Activated CD8-positive, alpha-beta memory T cell treated with anti-CD3 and anti-CD28 coated beads, Interleukin-2, amount 10 ng/mL, durations not matched to agents 7 days and 5 days (primary cell): Measurements from ENCODE around the gene TAF4. TPM values are rescaled to one million over a fixed set of nuclear protein-coding genes. Genes with fewer than 3 reads are reported as not detected.

Experiments
- ATAC-seq: fragments of 150-1000 bp; cut with Tn5 transposase; one replicate; pipeline ENCODE4 v1.10.0; 2021; ENCODE audit warnings: moderate library complexity
- CTCF ChIA-PET: fragments of 350-600 bp; sonication (Branson Sonifier 250); formaldehyde crosslinking; loops from one replicate; lab custom pipeline; 2021; ENCODE audit warnings: antibody characterized with exemption; lab: Charles Lee
- DNase-seq: peaks from one replicate; pipeline ENCODE4 v3.0.0-alpha.2; 2020
- H3K27ac Mint-ChIP-seq: one replicate; pipeline ENCODE4 v1.8.0; 2021; ENCODE audit warnings: mild to moderate bottlenecking, mixed read lengths
- H3K27me3 Mint-ChIP-seq: one replicate; pipeline ENCODE4 v1.8.0; 2021; ENCODE audit warnings: mixed read lengths
- H3K36me3 Mint-ChIP-seq: one replicate; pipeline ENCODE4 v1.8.0; 2021; ENCODE audit warnings: mild to moderate bottlenecking, mixed read lengths
- H3K4me1 Mint-ChIP-seq: one replicate; pipeline ENCODE4 v1.8.0; 2021; ENCODE audit warnings: mixed read lengths
- H3K4me3 Mint-ChIP-seq: one replicate; pipeline ENCODE4 v1.8.0; 2021; ENCODE audit warnings: mild to moderate bottlenecking, moderate library complexity, mixed read lengths
- H3K9me3 Mint-ChIP-seq: one replicate; pipeline ENCODE4 v1.8.0; 2022; ENCODE audit warnings: low read depth, mixed read lengths
- total RNA-seq, 2 experiments: library from RNA; stranded (reverse); gene quantifications; one replicate each; pipeline ENCODE4 v1.2.3, GENCODE V29; 2021

TAF4 gene
- total RNA-seq, 2 experiments from 2014 or later, result 21.1 to 24.2 TPM

GRCh38 chr20:61931476-61932198 is 134.0 kb downstream of the TAF4 start:
- Mint-ChIP-seq H3K9me3 (peaks cover 3% of the 10 kb centered on the region), H3K27me3 (no peaks in the 10 kb centered on the region), H3K4me1 (no peaks in the 10 kb centered on the region), H3K27ac (no peak overlapping the region), H3K36me3 (no peaks in the 10 kb centered on the region), H3K4me3 (no peak overlapping the region)
- CTCF ChIA-PET, result no interaction called here
- DNase-seq (no peak), ATAC-seq (no peak)

- DNase-seq (no peak), ATAC-seq (no peak)
- no peaks in the 10 kb centered on the region for H3K27me3 Mint-ChIP-seq
- peaks cover 3% of the 10 kb centered on the region for H3K9me3 Mint-ChIP-seq
- H3K4me3 Mint-ChIP-seq, result no peak overlapping the region
- H3K36me3 Mint-ChIP-seq, result no peaks in the 10 kb centered on the region
- CTCF ChIA-PET, result no interaction called here
- H3K27ac Mint-ChIP-seq, result no peak overlapping the region
- no peaks in the 10 kb centered on the region for H3K4me1 Mint-ChIP-seq
Observed at GRCh38 chr20:61930776-61931475, 134.8 kb downstream of the TAF4 start.

- no peak overlapping the region for H3K27ac Mint-ChIP-seq
- DNase-seq, result no peak
- no peaks in the 10 kb centered on the region for H3K27me3 Mint-ChIP-seq
- CTCF ChIA-PET, result no interaction called here
- H3K4me1 Mint-ChIP-seq, result no peaks in the 10 kb centered on the region
- no peaks in the 10 kb centered on the region for H3K36me3 Mint-ChIP-seq
- H3K4me3 Mint-ChIP-seq, result no peak overlapping the region
- no peak for ATAC-seq
- H3K9me3 Mint-ChIP-seq, result peaks cover 3% of the 10 kb centered on the region
Observed at GRCh38 chr20:61929971-61930666, 135.6 kb downstream of the TAF4 start.

GRCh38 chr20:61929561-61929960 is 136.1 kb downstream of the TAF4 start:
- Mint-ChIP-seq H3K4me1 (no peaks in the 10 kb centered on the region), H3K27me3 (no peaks in the 10 kb centered on the region), H3K4me3 (no peak overlapping the region), H3K36me3 (no peaks in the 10 kb centered on the region), H3K9me3 (peaks cover 3% of the 10 kb centered on the region), H3K27ac (no peak overlapping the region)
- CTCF ChIA-PET, result no interaction called here
- ATAC-seq, result no peak
- DNase-seq, result no peak

DNA sequence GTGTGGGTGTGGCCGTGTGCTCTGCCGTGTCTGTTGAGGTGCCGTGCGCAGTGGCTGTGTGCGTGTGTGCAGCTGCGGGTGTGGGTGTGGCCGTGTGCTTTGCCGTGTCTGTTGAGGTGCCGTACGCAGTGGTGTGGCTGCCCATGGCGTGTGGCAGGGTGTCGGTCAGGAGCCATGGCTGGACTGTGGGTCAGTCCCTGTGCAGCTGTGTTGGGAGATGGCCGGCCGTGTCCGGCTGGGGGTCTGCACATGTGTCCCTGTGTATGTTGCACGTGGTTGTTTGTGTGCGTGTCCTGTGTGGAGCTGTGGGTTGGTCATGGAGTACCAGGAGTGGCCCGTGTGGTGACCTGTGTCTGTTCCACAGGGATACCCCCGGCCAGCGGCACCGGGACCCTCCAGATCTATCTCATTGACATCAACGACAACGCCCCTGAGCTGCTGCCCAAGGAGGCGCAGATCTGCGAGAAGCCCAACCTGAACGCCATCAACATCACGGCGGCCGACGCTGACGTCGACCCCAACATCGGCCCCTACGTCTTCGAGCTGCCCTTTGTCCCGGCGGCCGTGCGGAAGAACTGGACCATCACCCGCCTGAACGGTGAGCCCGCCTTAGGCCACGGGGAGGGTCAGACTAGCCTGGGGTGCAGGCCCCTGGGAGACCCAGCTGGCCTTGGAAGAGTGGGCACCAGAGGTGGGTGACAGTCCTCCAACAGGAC is 137.7 kb downstream of the TAF4 start:
- CTCF ChIA-PET, result no interaction called here

DNA sequence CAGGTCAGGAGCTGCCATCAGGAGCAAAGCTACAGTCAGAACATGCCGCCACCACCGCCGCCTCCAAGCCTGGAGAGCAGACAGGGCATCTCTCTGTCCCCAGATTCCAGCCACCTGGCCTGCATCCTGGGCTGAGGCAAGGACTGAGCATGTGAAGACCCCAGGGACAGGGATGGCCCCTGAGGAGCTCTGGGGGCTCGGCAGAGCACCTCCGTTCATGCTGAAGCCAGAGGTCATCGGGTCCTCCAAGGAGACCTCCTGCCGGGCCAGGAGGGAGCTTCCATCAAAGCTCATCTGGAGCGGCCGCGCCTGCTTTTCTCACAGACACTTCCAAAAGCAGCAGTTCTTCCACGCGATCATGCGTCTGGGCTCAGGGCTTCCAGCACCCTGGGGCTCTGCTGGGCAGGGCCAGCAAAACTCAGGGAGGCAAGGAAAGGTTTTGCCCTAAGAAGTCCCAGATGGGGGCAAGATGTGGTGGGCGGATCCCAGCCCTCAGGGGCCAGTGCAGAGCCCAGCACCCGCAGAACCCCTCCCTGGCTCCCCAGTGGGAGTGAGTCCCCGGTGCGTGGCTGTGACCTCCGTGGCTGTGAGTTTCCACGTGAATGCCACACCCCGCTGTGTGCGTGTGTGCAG is 138.4 kb downstream of the TAF4 start:
- Mint-ChIP-seq H3K9me3 (peaks cover 3% of the 10 kb centered on the region), H3K27ac (no peak overlapping the region), H3K4me1 (no peaks in the 10 kb centered on the region), H3K4me3 (no peak overlapping the region), H3K27me3 (no peaks in the 10 kb centered on the region), H3K36me3 (no peaks in the 10 kb centered on the region)
- CTCF ChIA-PET, result no interaction called here
- DNase-seq (no peak), ATAC-seq (no peak)

More for the DNA sequence above, 137.7 kb downstream of the TAF4 start:
- H3K4me3 Mint-ChIP-seq, result no peak overlapping the region
- no peak for DNase-seq
- H3K9me3 Mint-ChIP-seq, result peaks cover 3% of the 10 kb centered on the region
- no peaks in the 10 kb centered on the region for H3K27me3 Mint-ChIP-seq
- H3K27ac Mint-ChIP-seq, result no peak overlapping the region
- ATAC-seq, result no peak
- H3K4me1 Mint-ChIP-seq, result no peaks in the 10 kb centered on the region
- no peaks in the 10 kb centered on the region for H3K36me3 Mint-ChIP-seq

DNA sequence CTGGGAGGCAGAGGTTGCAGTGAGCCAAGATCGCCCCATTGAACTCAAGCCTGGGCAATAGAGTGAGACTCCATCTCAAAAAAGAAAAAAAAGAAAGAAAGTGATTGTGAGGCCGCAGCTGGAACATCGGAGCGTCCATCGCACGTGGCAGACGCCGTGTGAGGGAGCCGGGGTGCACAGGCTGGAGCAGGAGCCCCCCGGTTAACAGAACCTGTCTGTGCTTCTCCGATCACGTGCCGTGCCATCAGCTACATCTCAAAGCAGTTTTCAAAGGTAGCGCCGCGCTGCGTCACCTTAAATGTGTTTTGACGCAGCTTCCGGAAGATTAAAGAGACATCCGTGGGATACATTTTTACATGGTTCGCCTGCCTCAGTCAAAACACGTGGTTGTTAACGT is 138.9 kb downstream of the TAF4 start:
- ATAC-seq (no peak), DNase-seq (no peak)
- Mint-ChIP-seq H3K9me3 (peaks cover 3% of the 10 kb centered on the region), H3K27me3 (no peaks in the 10 kb centered on the region), H3K4me3 (no peak overlapping the region), H3K27ac (no peak overlapping the region), H3K4me1 (no peaks in the 10 kb centered on the region), H3K36me3 (no peaks in the 10 kb centered on the region)
- CTCF ChIA-PET, result no interaction called here

- H3K9me3 Mint-ChIP-seq, result peaks cover 3% of the 10 kb centered on the region
- CTCF ChIA-PET, result interaction anchor here (1.0 kb wide), 1 partner anchor 30 kb away, joined by 3 read pairs; no protein-coding TSS in a partner anchor
- no peak overlapping the region for H3K4me3 Mint-ChIP-seq
- H3K27me3 Mint-ChIP-seq, result no peaks in the 10 kb centered on the region
- ATAC-seq (no peak), DNase-seq (no peak)
- H3K27ac Mint-ChIP-seq, result no peak overlapping the region
- H3K36me3 Mint-ChIP-seq, result no peaks in the 10 kb centered on the region
- no peaks in the 10 kb centered on the region for H3K4me1 Mint-ChIP-seq
Observed at GRCh38 chr20:61926253-61926613, 139.4 kb downstream of the TAF4 start.

- CTCF ChIA-PET, result interaction anchor here (1.0 kb wide), 1 partner anchor 29 kb away, joined by 3 read pairs; no protein-coding TSS in a partner anchor
- H3K4me1 Mint-ChIP-seq, result no peaks in the 10 kb centered on the region
- no peaks in the 10 kb centered on the region for H3K27me3 Mint-ChIP-seq
- no peaks in the 10 kb centered on the region for H3K36me3 Mint-ChIP-seq
- no peak for ATAC-seq
- no peak overlapping the region for H3K27ac Mint-ChIP-seq
- no peak overlapping the region for H3K4me3 Mint-ChIP-seq
- DNase-seq, result no peak
- H3K9me3 Mint-ChIP-seq, result peaks cover 3% of the 10 kb centered on the region
Observed at GRCh38 chr20:61925555-61926252, 140.0 kb downstream of the TAF4 start.

- H3K27me3 Mint-ChIP-seq, result no peaks in the 10 kb centered on the region
- H3K4me1 Mint-ChIP-seq, result no peaks in the 10 kb centered on the region
- H3K27ac Mint-ChIP-seq, result no peak overlapping the region
- H3K4me3 Mint-ChIP-seq, result no peak overlapping the region
- H3K36me3 Mint-ChIP-seq, result no peaks in the 10 kb centered on the region
- no peak for ATAC-seq
- peaks cover 3% of the 10 kb centered on the region for H3K9me3 Mint-ChIP-seq
- DNase-seq, result no peak
- CTCF ChIA-PET, result no interaction called here
Observed at GRCh38 chr20:61924858-61925554, 140.7 kb downstream of the TAF4 start.
